ENCODE measurements around the gene PRKCA.
A peak's percentile ranks its signal among the peaks of the same experiment; 100 is the strongest.

PRKCA gene

GRCh38 chr17:66458782-66459181 lies 156.4 kb downstream of the PRKCA start:
- Histone ChIP-seq H3K27me3 (ENCODE audit: insufficient read depth, poor library complexity, severe bottlenecking) (no peaks in the 10 kb centered on the region), H3K27ac (ENCODE audit: poor library complexity, severe bottlenecking) (peak overlapping the region; percentile 92), H3K9me3 (ENCODE audit: severe bottlenecking) (no peaks in the 10 kb centered on the region), H3K4me1 (ENCODE audit: insufficient read depth, poor library complexity, severe bottlenecking) (peaks cover 37% of the 10 kb centered on the region), H3K36me3 (ENCODE audit: low read depth) (no peaks in the 10 kb centered on the region), H3K4me3 (ENCODE audit: severe bottlenecking) (no peak overlapping the region)
- TF ChIP-seq CTCF (IDR thresholded peaks at IDR 0.05; ENCODE audit: poor library complexity, severe bottlenecking), result no peak
- DNase-seq (ENCODE audit: low spot score), result no peak
- ATAC-seq (ENCODE audit: low read depth), result no peak

DNA sequence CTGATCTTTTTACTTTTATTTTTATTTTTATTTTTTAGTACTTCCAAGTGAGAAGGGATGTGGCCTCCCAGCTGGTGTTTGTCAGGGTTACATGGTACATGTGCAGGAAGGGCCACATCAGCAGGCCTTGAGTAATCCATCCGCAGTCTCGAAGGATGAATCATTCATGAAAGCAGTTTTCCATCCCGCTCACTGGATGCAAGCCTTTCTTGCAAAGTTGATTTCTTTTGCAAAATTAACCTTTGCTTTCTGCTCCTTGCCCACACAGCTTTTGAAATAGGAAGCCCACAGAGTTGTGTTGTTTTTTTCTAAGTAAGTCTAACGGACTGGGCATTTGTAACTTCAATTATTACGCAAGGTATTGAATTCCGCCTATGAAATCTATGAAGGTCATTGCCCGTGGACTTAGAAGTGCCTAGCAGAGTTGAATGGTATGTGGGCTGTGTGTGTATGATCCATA lies 157.4 kb downstream of the PRKCA start:
- Histone ChIP-seq H3K27ac (ENCODE audit: poor library complexity, severe bottlenecking) (peak overlapping the region; percentile 92), H3K27me3 (ENCODE audit: insufficient read depth, poor library complexity, severe bottlenecking) (no peaks in the 10 kb centered on the region), H3K9me3 (ENCODE audit: severe bottlenecking) (no peaks in the 10 kb centered on the region), H3K36me3 (ENCODE audit: low read depth) (no peaks in the 10 kb centered on the region), H3K4me1 (ENCODE audit: insufficient read depth, poor library complexity, severe bottlenecking) (peaks cover 37% of the 10 kb centered on the region), H3K4me3 (ENCODE audit: severe bottlenecking) (no peak overlapping the region)
- DNase-seq (ENCODE audit: low spot score) (peak; percentile 83), ATAC-seq (ENCODE audit: low read depth) (peak; percentile 94)
- TF ChIP-seq CTCF (IDR thresholded peaks at IDR 0.05; ENCODE audit: poor library complexity, severe bottlenecking), result no peak

- Histone ChIP-seq H3K4me1 (ENCODE audit: insufficient read depth, poor library complexity, severe bottlenecking) (peaks cover 37% of the 10 kb centered on the region), H3K4me3 (ENCODE audit: severe bottlenecking) (no peak overlapping the region), H3K9me3 (ENCODE audit: severe bottlenecking) (no peaks in the 10 kb centered on the region), H3K27ac (ENCODE audit: poor library complexity, severe bottlenecking) (peak overlapping the region; percentile 92), H3K36me3 (ENCODE audit: low read depth) (no peaks in the 10 kb centered on the region), H3K27me3 (ENCODE audit: insufficient read depth, poor library complexity, severe bottlenecking) (no peaks in the 10 kb centered on the region)
- DNase-seq (ENCODE audit: low spot score) (no peak), ATAC-seq (ENCODE audit: low read depth) (no peak)
- TF ChIP-seq CTCF (IDR thresholded peaks at IDR 0.05; ENCODE audit: poor library complexity, severe bottlenecking), result no peak
Observed at GRCh38 chr17:66460558-66460957, 158.1 kb downstream of the PRKCA start.

- peaks cover 45% of the 10 kb centered on the region for H3K4me1 ChIP-seq (ENCODE audit: insufficient read depth, poor library complexity, severe bottlenecking)
- ATAC-seq (ENCODE audit: low read depth), result no peak
- no peaks in the 10 kb centered on the region for H3K36me3 ChIP-seq (ENCODE audit: low read depth)
- H3K27ac ChIP-seq (ENCODE audit: poor library complexity, severe bottlenecking), result peak overlapping the region; percentile 92
- H3K4me3 ChIP-seq (ENCODE audit: severe bottlenecking), result no peak overlapping the region
- H3K9me3 ChIP-seq (ENCODE audit: severe bottlenecking), result no peaks in the 10 kb centered on the region
- DNase-seq (ENCODE audit: low spot score), result no peak
- no peaks in the 10 kb centered on the region for H3K27me3 ChIP-seq (ENCODE audit: insufficient read depth, poor library complexity, severe bottlenecking)
- TF ChIP-seq CTCF (IDR thresholded peaks at IDR 0.05; ENCODE audit: poor library complexity, severe bottlenecking), result no peak
Observed at GRCh38 chr17:66461343-66461995, 159.1 kb downstream of the PRKCA start.

GRCh38 chr17:66462010-66462409 lies 159.6 kb downstream of the PRKCA start:
- no peaks in the 10 kb centered on the region for H3K36me3 ChIP-seq (ENCODE audit: low read depth)
- DNase-seq (ENCODE audit: low spot score) (no peak), ATAC-seq (ENCODE audit: low read depth) (no peak)
- no peaks in the 10 kb centered on the region for H3K27me3 ChIP-seq (ENCODE audit: insufficient read depth, poor library complexity, severe bottlenecking)
- no peak overlapping the region for H3K4me3 ChIP-seq (ENCODE audit: severe bottlenecking)
- no peak for TF ChIP-seq CTCF (IDR thresholded peaks at IDR 0.05; ENCODE audit: poor library complexity, severe bottlenecking)
- peak overlapping the region; percentile 92 for H3K27ac ChIP-seq (ENCODE audit: poor library complexity, severe bottlenecking)
- no peaks in the 10 kb centered on the region for H3K9me3 ChIP-seq (ENCODE audit: severe bottlenecking)
- H3K4me1 ChIP-seq (ENCODE audit: insufficient read depth, poor library complexity, severe bottlenecking), result peaks cover 49% of the 10 kb centered on the region

Data from RWPE2 (cell line).